ENCODE measurements around the gene DHX29. TPM values are rescaled to one million over a fixed set of nuclear protein-coding genes. Genes with fewer than 3 reads are reported as not detected.

The DHX29 gene
- total RNA-seq, 4 donors from 2014 or later: 23.0 to 29.2 (median 25.7) TPM

DNA sequence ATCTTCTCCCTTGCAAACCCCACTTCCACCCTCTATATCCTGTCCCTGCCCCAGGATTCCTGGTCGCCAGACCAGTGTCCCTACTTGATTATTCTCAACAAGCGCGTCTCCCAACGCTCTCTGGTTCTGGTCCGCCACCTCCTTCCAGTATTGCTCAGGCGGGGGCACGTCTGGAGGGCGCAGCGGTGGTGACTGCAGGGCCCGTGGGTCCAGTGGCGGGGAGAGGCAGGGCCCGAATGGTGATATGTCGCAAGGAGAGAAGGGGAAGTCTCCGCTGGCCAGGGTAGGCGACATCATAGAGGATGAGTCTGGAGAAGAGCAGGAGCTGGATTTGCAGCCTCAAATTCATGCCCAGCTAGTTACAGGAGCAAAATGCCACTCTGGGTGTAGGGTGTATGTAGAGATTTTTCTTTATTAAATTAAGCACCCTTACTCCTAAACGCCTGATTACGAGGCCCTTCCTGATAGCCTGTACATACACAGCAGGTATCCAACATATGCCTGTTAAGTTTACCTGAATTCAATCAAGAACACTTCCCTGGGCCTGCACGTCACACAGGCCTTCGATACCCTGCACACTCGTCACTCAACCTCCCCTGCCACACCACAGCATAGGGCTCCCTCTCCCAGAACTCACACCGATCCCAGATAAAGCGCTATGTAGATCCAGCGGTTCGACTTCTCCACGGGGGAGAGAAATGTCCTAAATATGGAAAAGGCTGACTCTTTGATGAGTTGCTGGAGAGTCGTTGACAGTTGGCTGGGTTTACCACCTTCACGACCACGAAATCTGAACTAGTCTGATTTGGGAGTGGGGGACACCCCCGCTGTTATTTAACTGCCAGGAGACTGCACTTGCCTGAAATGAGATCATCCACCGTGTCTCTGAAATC, 85.2 kb downstream of the DHX29 start:
- TF ChIP-seq CTCF (IDR thresholded peaks at IDR 0.05): no peak
- ATAC-seq (ENCODE audit: low FRiP score) (no peak), DNase-seq (ENCODE audit: low spot score) (no peak)

- DNase-seq (ENCODE audit: low spot score) (no peak), ATAC-seq (ENCODE audit: low FRiP score) (peak; percentile 37)
- no peak for TF ChIP-seq CTCF (IDR thresholded peaks at IDR 0.05)
These were observed 86.9 kb downstream of the DHX29 start for GRCh38 chr5:55220433-55221185.

- no peak for TF ChIP-seq CTCF (IDR thresholded peaks at IDR 0.05)
- DNase-seq (ENCODE audit: low spot score): no peak
- ATAC-seq (ENCODE audit: low FRiP score): no peak
These were observed 87.7 kb downstream of the DHX29 start for GRCh38 chr5:55219770-55220169.

DNA sequence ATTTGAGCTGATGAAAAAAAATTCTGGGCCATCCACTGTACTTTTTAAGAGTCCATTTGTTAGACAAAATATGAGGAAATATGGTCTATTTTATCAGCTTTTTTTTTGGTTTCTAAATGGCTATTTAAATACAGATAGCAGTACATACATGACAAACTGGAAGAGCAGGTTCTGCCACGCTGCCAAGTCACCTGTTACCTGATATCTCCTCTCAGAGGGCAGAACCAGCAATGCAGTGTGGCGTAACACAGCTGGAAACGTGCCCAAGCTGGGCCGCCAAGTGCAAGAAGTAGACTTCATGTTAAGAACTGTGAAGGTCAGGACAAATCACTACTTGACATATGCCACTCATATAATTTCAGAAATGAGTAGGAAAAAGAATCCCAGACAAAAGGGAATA, 88.5 kb downstream of the DHX29 start:
- no peak for TF ChIP-seq CTCF (IDR thresholded peaks at IDR 0.05)
- ATAC-seq (ENCODE audit: low FRiP score): no peak

DNA sequence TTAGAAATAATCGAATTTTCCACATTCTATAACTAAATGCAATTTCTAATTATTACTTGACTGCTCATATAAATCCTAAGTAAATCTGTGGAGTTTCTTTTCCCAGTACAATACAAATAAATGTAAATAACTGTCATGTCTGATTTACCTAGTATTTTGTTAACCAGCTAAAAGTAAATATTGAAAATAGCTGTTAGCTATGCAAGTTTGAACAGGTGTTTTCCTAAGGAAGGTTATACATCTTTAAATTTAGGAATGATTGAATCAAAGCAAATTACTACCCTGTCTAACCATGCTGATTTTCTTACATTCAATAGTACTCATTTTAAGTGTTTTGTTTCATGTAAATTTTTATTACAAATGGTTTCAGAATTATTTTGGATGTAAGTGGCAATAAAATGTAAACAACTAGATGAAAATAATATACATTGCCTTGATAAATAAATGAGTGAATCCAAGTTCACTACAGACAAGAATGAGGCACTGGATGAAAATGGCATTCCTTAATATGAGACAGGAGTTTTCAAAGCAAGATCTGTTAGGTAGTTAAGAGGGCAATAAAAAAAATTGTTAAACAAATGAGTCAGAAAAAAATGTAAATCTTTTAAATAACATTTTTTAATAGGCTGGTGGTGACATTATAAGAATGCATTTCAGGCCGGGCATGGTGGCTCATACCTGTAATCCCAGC, 96.2 kb downstream of the DHX29 start:
- ATAC-seq (ENCODE audit: low FRiP score) (no peak), DNase-seq (ENCODE audit: low spot score) (no peak)
- no peak for TF ChIP-seq CTCF (IDR thresholded peaks at IDR 0.05)

More for the DNA sequence above, 88.5 kb downstream of the DHX29 start:
- no peak for DNase-seq (ENCODE audit: low spot score)

Other genes with a start within 250 kb of the DHX29 start
- 1 to 10 TPM in 2 of 4 donors, under 1 TPM in 1, not detected in 1; 0.96 to 4.8 (median 1.8) TPM for gene GZMA, start 205.0 kb downstream of the DHX29 start, total RNA-seq
- 10 to 100 TPM in 3 of 4 donors, 1 to 10 TPM in 1; 9.5 to 30.9 (median 17.7) TPM for gene GPX8, start 147.5 kb downstream of the DHX29 start, total RNA-seq
- not detected for gene CDC20B, start 134.5 kb downstream of the DHX29 start, total RNA-seq
- not detected for gene MCIDAS, start 80.4 kb downstream of the DHX29 start, total RNA-seq
- not detected for gene CCNO, start 74.1 kb downstream of the DHX29 start, total RNA-seq
- 100 to 1,000 TPM in 1 of 4 donors, 10 to 100 TPM in 3; 82.5 to 102 (median 86.1) TPM for gene MTREX, start 295 bp upstream of the DHX29 start, total RNA-seq
- gene PLPP1, start 227.3 kb upstream of the DHX29 start, total RNA-seq: 100 to 1,000 TPM; 248 to 593 (median 409) TPM